ENCODE measurements around the gene NLE1. TPM values are rescaled to one million over a fixed set of nuclear protein-coding genes. Genes with fewer than 3 reads are reported as not detected.

Gene NLE1
- total and polyA plus RNA-seq, 2 of the 8 experiments (the other 6 are each of a cell fraction or from before 2014, with no cell fraction given), result 50.4 to 51.5 TPM

DNA sequence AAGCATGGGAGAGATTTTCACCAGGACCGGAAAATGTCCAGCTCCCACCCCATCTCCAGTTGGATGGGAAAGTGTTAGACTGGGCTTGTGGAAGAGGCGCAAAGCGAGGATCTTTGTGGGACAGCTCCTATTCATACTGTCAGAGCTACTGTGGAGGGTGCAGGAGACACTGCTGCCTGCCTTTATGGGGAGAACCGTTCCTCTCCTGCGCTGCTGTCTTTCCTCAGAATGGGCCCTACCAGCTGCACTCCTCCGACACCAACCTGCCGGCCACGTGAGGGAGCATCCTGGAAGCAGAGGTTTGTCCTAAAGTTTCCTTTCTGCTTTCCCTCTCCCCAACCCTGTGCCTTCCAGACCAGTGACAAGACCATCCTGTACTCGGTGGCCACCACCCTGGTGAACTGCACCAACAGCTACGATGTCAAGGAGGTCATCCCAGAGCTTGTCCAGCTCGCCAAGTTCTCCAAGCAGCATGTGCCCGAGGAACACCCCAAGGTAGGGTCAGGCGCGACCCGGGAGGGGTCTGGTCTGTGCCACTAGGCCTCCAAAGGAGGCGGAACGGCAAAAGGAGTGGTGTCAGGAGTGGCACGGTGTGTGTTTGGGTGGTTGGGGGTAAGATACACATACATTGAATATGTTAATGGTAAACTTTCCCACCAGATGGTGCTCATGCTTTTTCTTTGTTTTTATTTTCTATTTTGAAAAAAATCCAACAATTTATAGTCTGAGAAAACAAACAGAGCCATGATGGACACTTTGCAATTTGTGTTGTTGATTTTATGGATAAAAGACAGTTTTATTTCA, 29.1 kb upstream of the NLE1 start:
- Histone ChIP-seq H2BK5ac (ENCODE audit: low read depth, low read length) (no peak overlapping the region), H2BK20ac (ENCODE audit: low read length) (no peak overlapping the region), H3K56ac (replicated peaks; ENCODE audit: insufficient read length, low read depth, low read length) (no peak overlapping the region), H2BK15ac (ENCODE audit: low read length) (no peak overlapping the region), H3K14ac (ENCODE audit: insufficient read length) (no peak overlapping the region), H3K79me2 (ENCODE audit: control insufficient read depth in 1 of 2, insufficient read depth in 2 of 2, low read length in 2 of 2) (no peaks in the 10 kb centered on the region), H2BK120ac (replicated peaks; ENCODE audit: low read depth, low read length) (no peak overlapping the region), H4K91ac (replicated peaks; ENCODE audit: insufficient read length, low read length) (no peak overlapping the region), H2BK12ac (ENCODE audit: low read depth, low read length) (no peak overlapping the region), H3K79me1 (ENCODE audit: low read depth, low read length) (no peaks in the 10 kb centered on the region), H3K4ac (replicated peaks; ENCODE audit: insufficient read length, low read depth, low read length) (no peak overlapping the region), H3K9ac (replicated peaks in 1 of 4; ENCODE audit: extremely low read depth in 1 of 4, low read depth in 3 of 4, low read length in 3 of 4) (no peak overlapping the region), H3K4me2 (ENCODE audit: insufficient read depth in 1 of 2, low read depth in 2 of 2, low read length in 2 of 2) (no peak overlapping the region), H3K23ac (ENCODE audit: insufficient read length) (no peak overlapping the region), H4K8ac (ENCODE audit: extremely low read depth, insufficient read depth, low read length) (no peak overlapping the region), H3K27ac (ENCODE audit: low read depth, low read length) (no peak overlapping the region), H3K4me1 (replicated peaks in 1 of 4; ENCODE audit: control insufficient read depth in 3 of 4, insufficient read depth in 4 of 4, low read length in 3 of 4) (no peaks in the 10 kb centered on the region; a peak in 1 of 7 replicates), H3K4me3 (ENCODE audit: extremely low read depth in 1 of 4, insufficient read depth in 2 of 4, low read depth in 3 of 4, low read length in 4 of 4) (no peak overlapping the region), H2AK5ac (ENCODE audit: low read depth, low read length) (no peak overlapping the region), H4K5ac (ENCODE audit: insufficient read length, low read depth, low read length) (no peak overlapping the region), H3K36me3 (ENCODE audit: control insufficient read depth in 2 of 4, insufficient read depth in 4 of 4, low read length in 3 of 4) (no peaks in the 10 kb centered on the region), H3K23me2 (ENCODE audit: low read depth, low read length) (no peaks in the 10 kb centered on the region; the same call in 1 of the 2 replicates), H4K20me1 (replicated peaks in 1 of 2; ENCODE audit: control insufficient read depth in 1 of 2, insufficient read depth in 2 of 2, low read length in 2 of 2) (no peaks in the 10 kb centered on the region), H3K18ac (ENCODE audit: extremely low read depth, low read length) (no peak overlapping the region), H3K27me3 (replicated peaks in 1 of 4; ENCODE audit: control insufficient read depth in 3 of 4, extremely low read depth in 1 of 4, insufficient read depth in 3 of 4, low read length in 3 of 4) (no peaks in the 10 kb centered on the region; a peak in 1 of 7 replicates), H2AFZ (ENCODE audit: low read length) (no peak overlapping the region), H3K9me3 (ENCODE audit: insufficient read depth in 2 of 2, low read depth in 1 of 2, low read length in 1 of 2) (no peaks in the 10 kb centered on the region)
- FAIRE-seq (no peak), DNase-seq (ENCODE audit: low read depth in 1 of 2, low spot score in 2 of 2) (no peak)
- POLR2A ChIA-PET (ENCODE audit: partially characterized antibody), result no interaction called here
- WGBS, 2 experiments (ENCODE audit: extremely low coverage in 1 of 2, insufficient coverage in 1 of 2, insufficient read length in 1 of 2, insufficient replicate concordance in 2 of 2, low coverage in 1 of 2, low lambda C conversion rate in 2 of 2, missing lambda C conversion rate in 1 of 2), result 89% methylated on average over 18 of the region's 18 CpGs; no CpG with 5 or more reads in 1 of the 2 experiments
- CTCF ChIA-PET (ENCODE audit: partially characterized antibody), result interaction anchor here (0.6 to 1.7 kb wide), 15 partner anchors 11 to 378 kb away, joined by 3 to 10 read pairs (median 3); no protein-coding TSS in a partner anchor
- no peak for TF ChIP-seq SP2 (IDR thresholded peaks at IDR 0.05; ENCODE audit: low read length)
- TF ChIP-seq SP1 (IDR thresholded peaks at IDR 0.05; ENCODE audit: low read depth, low read length), result no peak
- no peak for TF ChIP-seq KDM4A (IDR thresholded peaks at IDR 0.05; ENCODE audit: low read depth, low read length, severe bottlenecking)
- no peak for TF ChIP-seq HDAC2 (IDR thresholded peaks at IDR 0.05; ENCODE audit: borderline replicate concordance in 1 of 2, low read depth in 2 of 2, low read length in 2 of 2)
- TF ChIP-seq CBX8 (IDR thresholded peaks at IDR 0.05; ENCODE audit: borderline replicate concordance, low read depth, low read length), result no peak
- no peak for TF ChIP-seq ATF2 (IDR thresholded peaks at IDR 0.05; ENCODE audit: low read length)
- TF ChIP-seq BCL11A (IDR thresholded peaks at IDR 0.05; ENCODE audit: low read depth in 2 of 2, low read length in 2 of 2), result no peak
